Nephron progenitor cell (in vitro differentiated cells): ENCODE data around the gene NUP210.

Experiments
- DNase-seq: peaks from one replicate; pipeline ENCODE4 v3.0.0; 2021
- H3K27ac Mint-ChIP-seq: 2 replicates; pipeline ENCODE4 v1.8.0; 2021; ENCODE audit warnings: mild to moderate bottlenecking, moderate library complexity, mixed read lengths
- H3K27me3 Mint-ChIP-seq: 2 replicates; pipeline ENCODE4 v1.8.0; 2021; ENCODE audit warnings: mild to moderate bottlenecking, low read depth, mixed read lengths; ENCODE audit not compliant: poor library complexity
- H3K36me3 Mint-ChIP-seq: 2 replicates; pipeline ENCODE4 v1.8.0; 2021; ENCODE audit warnings: low read depth, mixed read lengths
- H3K4me1 Mint-ChIP-seq: 2 replicates; pipeline ENCODE4 v1.8.0; 2021; ENCODE audit warnings: mixed read lengths
- H3K4me3 Mint-ChIP-seq: 2 replicates; pipeline ENCODE4 v1.8.0; 2021; ENCODE audit warnings: mild to moderate bottlenecking, moderate library complexity, mixed read lengths
- H3K9me3 Mint-ChIP-seq: 2 replicates; pipeline ENCODE4 v1.8.0; 2021; ENCODE audit warnings: mild to moderate bottlenecking, moderate library complexity, mixed read lengths
- CTCF ChIP-seq: fragments of 200-600 bp; sonication (generic); IDR thresholded peaks from 2 replicates; pipeline ENCODE4 v1.5.0; 2021; ENCODE audit warnings: antibody characterized with exemption

Gene NUP210

GRCh38 chr3:13287833-13288232, 132.3 kb downstream of the NUP210 start:
- H3K27me3 Mint-ChIP-seq: peaks cover 46% of the 10 kb centered on the region
- peaks cover 45% of the 10 kb centered on the region for H3K9me3 Mint-ChIP-seq
- peaks cover 10% of the 10 kb centered on the region for H3K36me3 Mint-ChIP-seq
- TF ChIP-seq CTCF: no peak
- no peak for DNase-seq
- H3K4me1 Mint-ChIP-seq: peaks cover 4% of the 10 kb centered on the region
- H3K4me3 Mint-ChIP-seq: no peak overlapping the region
- H3K27ac Mint-ChIP-seq: no peak overlapping the region

- Mint-ChIP-seq H3K36me3 (peaks cover 10% of the 10 kb centered on the region), H3K27me3 (peaks cover 49% of the 10 kb centered on the region), H3K27ac (peak overlapping the region; percentile 20), H3K4me3 (no peak overlapping the region), H3K9me3 (peaks cover 45% of the 10 kb centered on the region), H3K4me1 (peaks cover under 1% of the 10 kb centered on the region)
- DNase-seq: no peak
- no peak for TF ChIP-seq CTCF
Measured at GRCh38 chr3:13286873-13287272, 133.2 kb downstream of the NUP210 start.

GRCh38 chr3:13285007-13285567, 135.0 kb downstream of the NUP210 start:
- Mint-ChIP-seq H3K27me3 (peaks cover 61% of the 10 kb centered on the region), H3K36me3 (peaks cover 10% of the 10 kb centered on the region), H3K27ac (no peak overlapping the region), H3K4me3 (no peak overlapping the region), H3K9me3 (peaks cover 45% of the 10 kb centered on the region), H3K4me1 (peaks cover 9% of the 10 kb centered on the region)
- no peak for DNase-seq
- no peak for TF ChIP-seq CTCF

- peaks cover 57% of the 10 kb centered on the region for H3K27me3 Mint-ChIP-seq
- H3K36me3 Mint-ChIP-seq: peaks cover 10% of the 10 kb centered on the region
- peaks cover 9% of the 10 kb centered on the region for H3K4me1 Mint-ChIP-seq
- H3K27ac Mint-ChIP-seq: no peak overlapping the region
- H3K9me3 Mint-ChIP-seq: peaks cover 45% of the 10 kb centered on the region
- H3K4me3 Mint-ChIP-seq: peak overlapping the region; percentile 80
- no peak for DNase-seq
- no peak for TF ChIP-seq CTCF
Measured at GRCh38 chr3:13283877-13284264, 136.3 kb downstream of the NUP210 start.

GRCh38 chr3:13282986-13283876, 136.9 kb downstream of the NUP210 start:
- peaks cover 45% of the 10 kb centered on the region for H3K9me3 Mint-ChIP-seq
- peak; percentile 69 for DNase-seq
- peaks cover 52% of the 10 kb centered on the region for H3K27me3 Mint-ChIP-seq
- TF ChIP-seq CTCF: no peak
- peak overlapping the region; percentile 80 for H3K4me3 Mint-ChIP-seq
- H3K36me3 Mint-ChIP-seq: peaks cover 10% of the 10 kb centered on the region
- peaks cover 10% of the 10 kb centered on the region for H3K4me1 Mint-ChIP-seq
- no peak overlapping the region for H3K27ac Mint-ChIP-seq
